NCI-H187 (cell line): ENCODE measurements around the gene FAM161A.
"Not testable (repeated sequence)": the region's sequence is repeated elsewhere in the genome, so short reads cannot be mapped to it uniquely, and the experiment has no call there.

Experiments used
- DNase-seq, 2 experiments: peaks; one replicate each; lab custom pipeline; 2025; lab: John Stamatoyannopoulos, UW

Gene FAM161A

GRCh38 chr2:61853847-61854563 is at the start of gene FAM161A:
Gene FAM161A, minus strand, starts transcription at chr2:61854060. Its CDS starts 19 bp downstream, at chr2:61854041.
- peak; percentile 86 to 91 for DNase-seq

DNA sequence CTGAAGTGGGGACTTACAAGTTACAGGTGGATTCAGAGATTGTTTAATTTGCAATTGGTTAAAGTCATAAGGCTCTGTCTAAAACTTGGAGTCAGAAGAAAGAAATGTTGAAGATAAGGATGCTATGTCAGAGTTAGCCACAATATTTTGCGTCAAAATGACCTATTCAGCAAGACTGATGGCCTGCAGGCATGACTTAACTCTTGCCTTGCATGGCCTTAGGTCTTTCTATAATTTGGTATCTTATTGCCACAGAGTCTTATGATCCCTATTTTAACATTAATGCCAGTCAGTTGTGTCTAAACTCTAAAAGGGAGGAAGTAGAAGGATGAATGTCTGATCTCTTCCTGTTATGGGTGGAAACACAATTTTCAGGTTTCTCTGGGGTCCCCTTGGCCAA is 46.4 kb upstream of the FAM161A start:
- DNase-seq: no peak

- no peak for DNase-seq
Observed at GRCh38 chr2:61898810-61899209, 45.0 kb upstream of the FAM161A start.

DNA sequence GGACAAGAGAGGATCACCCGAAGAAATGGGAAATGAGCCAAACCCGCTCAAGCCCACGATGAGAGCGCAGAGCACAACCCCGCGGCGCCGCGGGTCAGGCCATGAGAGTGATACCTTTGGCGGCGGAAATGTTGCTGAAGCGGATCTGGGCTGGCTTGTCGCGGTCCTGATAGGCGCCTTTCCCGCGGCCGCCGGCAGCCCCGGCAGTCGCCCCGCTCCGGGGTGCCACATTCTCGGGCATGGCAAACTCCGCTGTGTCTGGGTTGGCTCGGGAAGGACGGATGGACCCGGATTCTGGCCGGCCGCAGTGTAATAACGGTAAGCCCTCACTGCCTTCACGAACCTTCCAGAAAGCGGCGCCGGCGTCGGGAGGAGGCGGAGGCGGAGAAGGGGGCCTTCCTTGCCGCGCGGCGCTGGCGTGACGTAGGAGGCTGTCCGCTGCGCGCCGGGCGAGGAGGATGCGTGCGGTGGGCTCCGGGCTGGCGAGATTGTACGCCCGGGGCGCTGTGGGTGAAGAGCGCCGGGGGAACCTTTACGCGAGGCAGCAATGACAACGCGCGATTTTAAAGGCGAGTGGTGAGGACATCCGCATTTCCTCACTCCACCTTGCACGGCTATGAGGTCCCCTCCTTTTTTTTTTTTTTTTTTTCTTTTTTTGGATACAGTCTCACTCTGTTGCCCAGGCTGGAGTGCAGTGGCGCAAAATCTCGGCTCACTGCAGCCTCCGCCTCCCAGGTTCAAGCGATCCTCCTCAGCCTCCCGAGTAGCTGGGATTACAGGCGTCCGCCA is 34.6 kb upstream of the FAM161A start, which contains the start of gene CCT4:
Gene CCT4 (minus strand): TSS at position 390 of the 789 bp plus-strand sequence. CDS start 149 bp downstream, at position 241.
- DNase-seq: peak; percentile 85 to 92

DNA sequence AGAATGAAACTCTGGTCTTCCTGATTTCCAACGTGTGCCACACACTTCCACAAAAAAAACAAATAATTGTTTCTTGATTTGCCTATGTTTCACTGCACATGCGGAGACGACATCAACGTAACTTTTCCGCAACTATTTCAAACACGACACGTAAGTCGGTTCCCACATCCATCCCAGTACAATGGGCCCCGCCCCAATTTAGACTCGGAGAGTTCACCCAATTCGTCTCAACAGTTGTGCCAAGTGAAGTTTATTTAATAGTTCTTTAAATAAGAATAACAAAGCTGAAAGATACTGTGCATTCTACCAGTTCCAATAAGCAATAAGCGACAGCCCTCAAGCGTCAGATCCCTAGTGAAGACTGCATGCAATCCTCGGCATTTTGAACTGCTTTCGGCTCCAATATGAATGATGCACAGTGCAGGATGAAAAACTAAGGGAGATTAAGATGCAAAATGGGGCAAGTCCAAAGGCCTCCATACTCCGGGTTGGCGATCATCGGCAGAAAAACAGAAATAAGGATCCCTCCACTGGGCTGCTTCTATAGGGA is 33.9 kb upstream of the FAM161A start:
- DNase-seq: no peak

GRCh38 chr2:61885896-61886603 is 32.2 kb upstream of the FAM161A start:
- DNase-seq: no peak

DNA sequence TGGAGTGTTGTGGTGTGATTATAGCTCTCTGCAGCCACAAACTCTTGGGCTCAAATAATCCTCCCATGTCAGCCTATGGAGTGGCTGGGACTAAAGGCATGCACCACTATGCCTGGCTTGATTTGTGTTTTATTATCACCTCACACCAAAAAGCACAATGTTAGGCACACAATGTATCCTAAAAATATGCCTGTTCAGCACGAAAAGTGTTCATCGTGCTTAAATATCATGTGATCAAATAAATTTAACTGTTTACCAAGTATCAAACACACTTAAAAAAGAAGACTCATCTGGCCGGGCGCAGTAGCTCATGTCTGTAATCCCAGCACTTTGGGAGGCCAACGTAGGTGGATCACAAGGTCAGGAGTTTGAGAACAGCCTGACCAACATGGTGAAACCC is 29.0 kb upstream of the FAM161A start:
- DNase-seq: no peak

DNA sequence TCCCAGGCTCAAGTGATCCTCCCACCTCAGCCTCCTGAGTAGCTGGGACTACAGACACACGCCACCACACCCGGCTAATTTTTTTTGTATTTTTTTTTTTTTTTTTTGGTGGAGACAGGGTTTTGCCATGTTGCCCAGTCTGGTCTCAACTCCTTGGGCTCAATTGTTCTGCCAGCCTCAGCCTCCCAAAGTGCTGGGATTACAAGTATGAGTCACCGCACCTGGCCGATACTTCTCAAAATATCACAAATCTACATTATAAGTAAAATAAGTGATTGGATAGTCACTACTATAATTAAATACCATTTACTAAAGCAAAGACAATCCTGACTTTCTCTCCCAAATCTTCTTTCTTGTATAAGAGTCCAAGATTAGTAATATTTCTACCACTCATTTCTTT is 25.5 kb upstream of the FAM161A start:
- not testable (repeated sequence) for DNase-seq

DNA sequence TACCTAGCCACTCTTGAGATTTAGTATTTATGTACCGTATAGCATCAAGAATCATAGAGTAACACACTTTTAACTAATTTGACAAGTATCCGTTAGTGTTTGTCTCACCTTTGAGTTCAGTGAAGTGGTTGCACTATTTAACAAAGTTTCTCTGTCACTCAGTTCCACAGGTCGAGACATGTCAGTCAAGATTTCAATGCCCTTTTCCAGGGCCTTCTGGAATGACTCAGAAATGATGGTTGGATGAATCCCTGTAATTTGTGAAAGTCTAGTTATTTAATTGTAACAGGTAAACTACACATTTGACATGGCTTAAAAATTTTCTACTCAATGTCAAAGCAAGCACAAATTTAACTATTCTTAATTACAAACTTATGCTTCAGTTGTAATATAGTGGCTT is 24.9 kb upstream of the FAM161A start:
- no peak for DNase-seq

DNA sequence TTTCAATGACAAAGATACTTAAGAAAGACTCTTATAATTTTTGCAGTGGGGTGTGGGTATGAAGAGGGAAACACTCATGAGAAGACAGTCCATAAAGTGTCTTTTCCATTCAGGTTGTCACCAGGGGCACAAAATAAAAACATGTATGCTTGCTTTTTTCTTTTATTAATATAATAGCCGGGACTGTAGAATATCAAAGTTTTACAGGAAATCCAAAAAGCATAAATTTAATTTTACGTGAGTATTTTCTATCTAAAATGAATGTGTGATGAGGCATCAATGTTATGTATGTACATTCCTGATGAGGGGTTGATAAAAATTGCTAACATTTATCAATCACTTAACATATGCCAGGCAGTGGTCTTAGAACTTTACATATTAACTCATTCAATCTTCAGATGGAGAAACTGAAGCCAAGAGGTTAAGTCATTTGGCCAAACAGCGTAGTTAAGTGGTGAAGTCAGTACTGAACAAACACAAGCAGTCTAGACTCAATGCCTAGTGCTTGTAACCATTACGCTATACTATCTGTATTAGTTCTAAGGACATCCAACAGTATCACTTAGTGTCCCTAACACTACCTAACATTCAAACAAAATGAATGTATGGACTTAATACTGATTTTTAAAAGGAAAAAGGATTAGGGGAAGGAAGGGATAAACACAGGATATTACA is 23.8 kb upstream of the FAM161A start:
- DNase-seq: no peak

GRCh38 chr2:61876400-61876799 is 22.5 kb upstream of the FAM161A start:
- DNase-seq: no peak

GRCh38 chr2:61866482-61867089 is 12.7 kb upstream of the FAM161A start:
- DNase-seq: not testable (repeated sequence)

DNA sequence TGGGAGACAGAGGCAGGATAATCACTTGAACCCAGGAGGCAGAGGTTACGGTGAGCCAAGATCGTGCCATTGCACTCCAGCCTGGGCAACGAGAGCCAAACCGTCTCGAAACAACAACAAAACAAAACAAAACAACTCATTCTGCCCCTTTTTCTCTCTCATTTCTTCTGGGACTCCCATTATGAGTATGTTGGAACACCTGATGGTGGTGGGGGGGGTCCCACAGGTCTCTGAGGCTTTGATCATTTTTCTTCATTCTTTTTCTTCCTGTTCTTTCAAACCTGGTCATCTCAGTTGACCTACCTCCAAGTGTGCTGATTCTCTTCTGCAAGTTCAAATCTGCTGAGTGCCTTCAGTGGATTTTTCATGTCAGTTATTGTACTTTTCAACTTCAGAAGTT is 8.2 kb upstream of the FAM161A start:
- DNase-seq: no peak

DNA sequence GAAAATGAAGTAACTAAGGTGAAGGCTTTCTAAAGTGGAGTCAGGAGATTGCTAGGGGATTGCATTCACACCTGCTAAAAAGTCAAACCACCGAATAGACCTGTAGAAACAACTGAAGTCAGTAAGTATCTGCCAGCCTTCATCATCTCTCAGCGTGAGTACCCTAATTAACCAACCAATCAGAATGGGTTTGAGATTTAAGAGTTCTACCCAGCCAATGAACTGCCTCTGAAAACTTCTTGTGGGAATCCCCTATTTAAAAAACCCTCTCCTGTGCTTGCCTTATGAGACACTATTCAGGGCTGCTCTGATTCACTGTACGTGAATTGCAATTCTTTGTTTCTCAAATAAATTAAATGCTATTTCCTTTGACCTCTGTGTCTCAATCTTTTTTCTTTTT is 3.4 kb upstream of the FAM161A start:
- DNase-seq: no peak

GRCh38 chr2:61855318-61855613 is 1.4 kb upstream of the FAM161A start:
- DNase-seq: peak in 1 of 2 experiments; percentile 66

DNA sequence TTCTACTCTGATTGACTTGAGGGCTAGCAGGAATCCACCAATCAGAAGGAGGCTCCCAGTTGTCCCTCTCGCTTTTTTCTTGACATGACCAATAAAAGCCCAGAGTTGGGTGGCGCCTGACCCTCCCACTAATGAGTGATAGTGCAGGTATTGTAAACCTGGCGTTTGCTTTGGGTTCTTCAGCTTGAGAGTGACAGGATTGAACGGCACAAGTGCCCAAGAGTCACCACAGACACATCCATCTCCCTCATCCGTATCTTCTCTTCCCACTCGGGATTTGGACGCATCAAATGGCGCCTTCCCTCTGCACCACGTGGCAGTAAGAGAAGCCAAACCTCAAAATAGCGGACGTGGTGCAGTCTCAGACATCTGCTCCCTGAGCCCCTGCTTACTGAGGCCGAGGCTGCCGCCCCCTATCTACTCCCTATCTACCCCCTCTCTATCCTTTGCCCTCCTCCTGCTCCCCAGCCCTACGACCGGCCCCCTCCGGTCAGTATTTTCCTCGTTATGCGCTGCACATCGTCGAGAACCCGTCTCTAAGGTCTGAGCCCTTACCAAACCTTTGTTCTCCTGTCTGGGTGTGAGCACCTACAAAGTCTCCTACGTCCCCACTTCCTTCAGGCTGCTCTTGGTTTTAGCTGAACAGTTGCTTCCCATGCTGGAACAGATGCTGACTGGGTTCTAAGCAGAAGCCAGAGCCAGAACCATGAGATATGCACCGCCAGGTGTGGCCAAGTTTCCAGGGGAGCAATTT is 881 bp upstream of the FAM161A start:
- peak; percentile 98 for DNase-seq

DNA sequence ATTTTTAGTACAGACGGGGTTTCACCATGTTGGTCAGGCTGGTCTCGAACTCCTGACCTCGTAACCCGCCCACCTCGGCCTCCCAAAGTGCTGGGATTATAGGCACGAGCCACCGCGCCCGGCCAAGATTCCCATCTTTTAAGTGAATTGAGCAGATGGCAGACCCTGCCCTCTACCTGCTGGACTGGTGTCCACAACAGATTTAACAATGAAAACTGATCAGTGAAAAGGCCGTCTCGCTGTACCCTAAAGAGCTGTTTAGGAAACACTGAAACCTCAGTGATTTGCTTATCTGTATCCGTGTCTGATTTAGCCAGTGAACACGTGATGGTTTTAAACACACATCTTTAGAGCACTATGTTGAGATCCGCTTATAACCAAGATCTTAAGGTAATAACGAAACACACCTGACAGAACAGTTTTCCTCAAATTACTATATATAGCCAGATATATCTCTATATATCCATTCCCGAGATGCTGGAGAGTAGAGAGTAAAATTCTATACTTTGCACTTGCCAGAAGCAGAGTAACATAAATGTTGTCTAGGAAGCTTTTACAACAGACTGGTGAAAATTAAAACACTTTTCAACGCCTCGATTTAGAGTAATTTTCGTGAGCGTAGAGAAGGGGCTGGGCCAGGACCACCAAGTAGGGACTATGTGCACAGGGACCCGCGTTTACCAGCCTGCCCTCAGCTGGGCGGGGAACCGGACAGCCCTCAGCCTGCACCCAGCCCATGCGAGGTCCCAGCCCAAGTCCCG is 594 bp downstream of the FAM161A start:
- DNase-seq: no peak

- not testable (repeated sequence) for DNase-seq
Observed at GRCh38 chr2:61851270-61851669, 2.6 kb downstream of the FAM161A start.

- DNase-seq: no peak
Observed at GRCh38 chr2:61845320-61845719, 8.5 kb downstream of the FAM161A start.

- no peak for DNase-seq
Observed at GRCh38 chr2:61841286-61841685, 12.6 kb downstream of the FAM161A start.
